HG03354 (cell line): ENCODE data around the gene PLXDC2.

Experiments used
- ATAC-seq: cut with Tn5 transposase; IDR thresholded peaks from one replicate; pipeline ENCODE4 v1.9.1; 2021; ENCODE audit warnings: mild to moderate bottlenecking; ENCODE audit not compliant: unreplicated experiment, poor library complexity, severe bottlenecking

Gene PLXDC2

GRCh38 chr10:19848226-19848985 lies 32.2 kb downstream of the PLXDC2 start:
- ATAC-seq = no peak

GRCh38 chr10:19853831-19854230 lies 37.6 kb downstream of the PLXDC2 start:
- ATAC-seq = no peak

- no peak for ATAC-seq
These were observed 41.6 kb downstream of the PLXDC2 start for GRCh38 chr10:19857876-19858275.

- no peak for ATAC-seq
These were observed 43.9 kb downstream of the PLXDC2 start for GRCh38 chr10:19860107-19860506.

GRCh38 chr10:19862811-19863515 lies 46.7 kb downstream of the PLXDC2 start:
- no peak for ATAC-seq

GRCh38 chr10:19865676-19866075 lies 49.4 kb downstream of the PLXDC2 start:
- no peak for ATAC-seq

GRCh38 chr10:19869370-19869769 lies 53.1 kb downstream of the PLXDC2 start:
- no peak for ATAC-seq

- ATAC-seq = no peak
These were observed 56.5 kb downstream of the PLXDC2 start for GRCh38 chr10:19872504-19873271.

GRCh38 chr10:19874190-19874589 lies 58.0 kb downstream of the PLXDC2 start:
- no peak for ATAC-seq

GRCh38 chr10:19874791-19875190 lies 58.6 kb downstream of the PLXDC2 start:
- ATAC-seq = no peak

- ATAC-seq = no peak
These were observed 60.3 kb downstream of the PLXDC2 start for GRCh38 chr10:19876570-19876969.

GRCh38 chr10:19877466-19878255 lies 61.4 kb downstream of the PLXDC2 start:
- ATAC-seq = no peak

GRCh38 chr10:19882621-19883020 lies 66.4 kb downstream of the PLXDC2 start:
- ATAC-seq = no peak

- no peak for ATAC-seq
These were observed 71.9 kb downstream of the PLXDC2 start for GRCh38 chr10:19888061-19888660.

- no peak for ATAC-seq
These were observed 73.0 kb downstream of the PLXDC2 start for GRCh38 chr10:19889256-19889655.

- ATAC-seq = no peak
These were observed 75.2 kb downstream of the PLXDC2 start for GRCh38 chr10:19891429-19891828.

GRCh38 chr10:19892270-19892669 lies 76.0 kb downstream of the PLXDC2 start:
- ATAC-seq = no peak

- no peak for ATAC-seq
These were observed 76.4 kb downstream of the PLXDC2 start for GRCh38 chr10:19892677-19893076.

GRCh38 chr10:19895500-19895899 lies 79.3 kb downstream of the PLXDC2 start:
- ATAC-seq = no peak
